HG02884 (cell line): Measurements from ENCODE around the gene PAN3.

ENCODE experiments used
- ATAC-seq: cut with Tn5 transposase; IDR thresholded peaks from one replicate; pipeline ENCODE4 v1.9.1; 2021; ENCODE audit warnings: mild to moderate bottlenecking, moderate library complexity; ENCODE audit not compliant: unreplicated experiment

PAN3 gene

GRCh38 chr13:28204690-28205443, 66.5 kb downstream of the PAN3 start:
- peak; percentile 45 for ATAC-seq

- no peak for ATAC-seq
Measured at GRCh38 chr13:28218679-28219078, 80.3 kb downstream of the PAN3 start.

- no peak for ATAC-seq
Measured at GRCh38 chr13:28219408-28220099, 81.2 kb downstream of the PAN3 start.

DNA sequence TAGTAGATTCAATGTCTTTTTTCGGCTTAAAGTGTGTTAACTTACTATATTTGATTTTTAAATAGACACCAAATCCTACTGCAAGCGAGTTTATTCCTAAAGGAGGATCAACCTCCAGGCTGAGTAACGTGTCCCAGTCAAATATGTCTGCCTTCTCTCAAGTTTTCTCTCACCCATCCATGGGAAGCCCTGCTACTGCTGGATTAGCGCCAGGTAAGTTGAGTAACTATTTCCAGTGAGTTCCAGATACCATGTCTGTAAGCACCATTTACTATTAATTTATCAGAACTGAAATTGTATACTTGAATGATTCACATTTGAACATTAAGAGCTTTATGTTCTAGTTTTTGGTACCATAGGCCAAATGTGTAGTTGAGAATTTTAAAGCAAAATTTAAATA, 81.8 kb downstream of the PAN3 start:
- ATAC-seq = no peak

DNA sequence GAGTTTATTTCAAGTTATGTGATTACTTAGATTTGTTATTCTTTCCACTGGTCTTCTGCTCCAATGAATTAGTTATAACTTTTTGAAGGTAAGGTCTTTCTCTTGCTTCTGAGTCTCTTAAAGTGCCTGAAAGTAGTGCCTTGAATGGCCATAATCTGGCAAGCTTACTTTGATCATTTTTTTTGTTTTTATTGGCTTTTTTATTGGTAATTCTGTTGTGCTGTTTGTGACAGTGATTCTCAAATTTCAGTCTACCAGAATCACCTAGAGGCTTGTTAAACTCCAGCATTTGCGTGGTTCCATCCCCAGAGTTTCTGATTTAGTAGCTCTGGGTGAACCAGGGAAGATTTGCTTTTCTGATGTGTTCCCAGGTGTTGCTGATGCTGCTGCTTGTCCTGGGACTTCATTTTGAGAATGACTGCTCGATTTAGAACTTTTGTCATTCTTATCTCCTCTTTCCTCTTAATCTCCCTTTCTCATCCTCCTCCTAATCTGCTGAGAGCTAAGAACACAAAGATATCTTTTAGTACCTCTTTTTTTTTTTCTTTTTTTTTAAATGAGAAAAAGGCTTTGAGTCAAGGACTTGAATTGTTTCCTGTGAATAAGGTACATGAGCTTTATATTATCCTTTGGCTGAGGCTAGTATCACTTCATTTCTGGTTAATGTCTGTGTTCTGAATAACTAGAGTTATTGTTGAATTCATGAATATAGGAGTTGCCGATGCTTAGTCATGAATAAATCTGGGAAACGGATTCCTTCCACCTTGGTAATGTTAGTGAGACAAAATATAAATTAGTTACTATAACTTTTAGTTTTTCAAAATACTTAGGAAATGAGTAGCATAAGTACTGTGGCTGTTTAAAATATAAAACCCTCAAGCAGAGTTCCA, 91.4 kb downstream of the PAN3 start:
- ATAC-seq = no peak

DNA sequence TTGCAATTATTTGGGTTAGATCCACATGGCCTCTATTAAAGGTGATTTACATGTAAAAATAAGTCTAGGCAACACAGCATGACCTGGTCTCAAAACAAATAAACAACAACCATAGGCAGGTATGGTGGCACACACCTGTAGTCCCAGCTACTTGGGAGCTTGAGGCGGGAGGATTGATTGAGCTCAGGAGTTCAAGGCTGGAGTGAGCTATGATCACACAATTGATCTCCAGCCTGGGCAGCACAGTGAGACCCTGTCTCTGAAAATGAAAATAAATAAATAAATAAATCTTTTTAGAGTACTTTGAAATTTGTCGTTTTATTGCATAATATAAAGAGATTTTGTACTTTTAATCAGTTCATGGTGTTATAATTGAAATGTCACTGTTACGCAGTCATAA, 93.3 kb downstream of the PAN3 start:
- ATAC-seq = no peak

- ATAC-seq = no peak
Measured at GRCh38 chr13:28237944-28238343, 99.6 kb downstream of the PAN3 start.

- no peak for ATAC-seq
Measured at GRCh38 chr13:28239374-28239773, 101.0 kb downstream of the PAN3 start.

- ATAC-seq = no peak
Measured at GRCh38 chr13:28245465-28245864, 107.1 kb downstream of the PAN3 start.

DNA sequence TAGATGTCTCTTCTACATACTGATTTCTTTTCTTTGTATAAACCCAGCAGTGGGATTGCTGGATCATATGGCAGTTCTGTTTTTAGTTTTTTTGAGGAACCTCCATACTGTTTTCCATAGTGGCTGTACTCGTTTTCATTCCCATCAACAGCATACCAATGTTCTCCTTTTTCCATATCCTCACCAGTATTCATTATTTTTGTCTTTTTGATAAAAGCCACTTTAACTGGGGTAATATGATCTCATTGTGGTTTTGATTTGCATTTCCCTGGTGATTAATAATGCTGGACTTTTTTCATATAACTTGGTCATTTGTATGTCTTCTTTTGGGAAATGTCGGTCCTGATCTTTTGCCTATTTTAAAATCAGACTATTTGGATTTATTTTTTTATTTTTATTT, 108.5 kb downstream of the PAN3 start:
- no peak for ATAC-seq

GRCh38 chr13:28248080-28248479, 109.7 kb downstream of the PAN3 start:
- ATAC-seq = no peak

- ATAC-seq = no peak
Measured at GRCh38 chr13:28250542-28250941, 112.2 kb downstream of the PAN3 start.

DNA sequence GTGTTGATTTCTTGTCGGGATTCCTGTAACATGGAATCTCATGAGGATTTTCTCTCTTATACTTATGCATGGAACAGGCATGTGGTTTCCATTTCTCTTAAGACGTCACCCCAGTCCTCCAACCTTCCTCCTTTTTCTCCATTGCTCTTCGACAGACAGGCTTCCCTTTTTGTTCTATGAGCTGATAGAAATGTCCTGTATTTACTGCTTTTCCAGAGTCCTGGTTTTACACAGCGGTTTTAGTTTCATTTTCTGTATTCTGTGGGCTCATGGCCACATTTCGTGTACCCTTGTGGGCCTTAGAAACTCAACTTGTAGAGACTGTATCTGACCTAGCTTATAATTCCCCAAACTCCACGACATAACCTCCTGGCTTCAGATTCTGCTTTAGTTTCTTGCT, 113.1 kb downstream of the PAN3 start:
- no peak for ATAC-seq

GRCh38 chr13:28252547-28252946, 114.2 kb downstream of the PAN3 start:
- ATAC-seq = no peak

DNA sequence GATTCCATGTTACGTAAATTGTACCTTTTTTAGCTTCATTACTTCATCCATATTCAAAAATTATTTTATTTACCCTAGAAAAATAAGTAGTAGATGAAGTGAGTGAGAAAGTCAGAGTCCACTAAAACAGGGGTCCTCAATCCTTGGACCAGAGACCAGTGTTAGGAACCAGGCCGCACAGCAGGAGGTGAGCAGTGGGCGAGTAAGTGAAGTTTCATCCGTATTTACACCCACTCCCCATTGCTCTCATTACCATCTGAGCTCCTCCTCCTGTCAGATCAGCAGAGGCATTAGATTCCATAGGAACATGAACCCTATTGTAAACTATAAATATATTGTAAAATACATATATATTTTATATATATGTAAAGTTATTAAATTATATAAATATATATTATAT, 119.0 kb downstream of the PAN3 start:
- ATAC-seq = no peak

DNA sequence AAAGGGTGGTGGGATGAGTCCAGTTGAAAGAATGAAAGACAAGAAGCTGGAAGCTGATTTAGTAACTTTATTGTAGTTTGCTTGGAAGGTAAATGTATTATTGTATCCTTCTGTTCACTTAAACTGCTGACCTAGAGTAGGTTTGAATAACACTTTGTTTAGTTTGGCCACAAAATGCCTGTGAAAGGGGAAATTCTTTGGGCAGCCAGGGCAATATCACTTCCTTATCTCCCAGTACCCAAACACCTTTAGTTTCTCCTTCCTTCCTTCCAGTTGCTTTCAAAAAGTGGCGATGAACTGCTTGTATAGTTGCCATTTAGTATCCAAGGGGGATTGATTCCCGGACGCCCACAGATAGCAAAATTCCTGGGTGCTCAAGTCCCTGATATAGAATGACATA, 120.1 kb downstream of the PAN3 start:
- ATAC-seq = no peak

GRCh38 chr13:28267497-28267896, 129.2 kb downstream of the PAN3 start:
- ATAC-seq = no peak

GRCh38 chr13:28268800-28269223, 130.5 kb downstream of the PAN3 start:
- peak; percentile 96 for ATAC-seq

DNA sequence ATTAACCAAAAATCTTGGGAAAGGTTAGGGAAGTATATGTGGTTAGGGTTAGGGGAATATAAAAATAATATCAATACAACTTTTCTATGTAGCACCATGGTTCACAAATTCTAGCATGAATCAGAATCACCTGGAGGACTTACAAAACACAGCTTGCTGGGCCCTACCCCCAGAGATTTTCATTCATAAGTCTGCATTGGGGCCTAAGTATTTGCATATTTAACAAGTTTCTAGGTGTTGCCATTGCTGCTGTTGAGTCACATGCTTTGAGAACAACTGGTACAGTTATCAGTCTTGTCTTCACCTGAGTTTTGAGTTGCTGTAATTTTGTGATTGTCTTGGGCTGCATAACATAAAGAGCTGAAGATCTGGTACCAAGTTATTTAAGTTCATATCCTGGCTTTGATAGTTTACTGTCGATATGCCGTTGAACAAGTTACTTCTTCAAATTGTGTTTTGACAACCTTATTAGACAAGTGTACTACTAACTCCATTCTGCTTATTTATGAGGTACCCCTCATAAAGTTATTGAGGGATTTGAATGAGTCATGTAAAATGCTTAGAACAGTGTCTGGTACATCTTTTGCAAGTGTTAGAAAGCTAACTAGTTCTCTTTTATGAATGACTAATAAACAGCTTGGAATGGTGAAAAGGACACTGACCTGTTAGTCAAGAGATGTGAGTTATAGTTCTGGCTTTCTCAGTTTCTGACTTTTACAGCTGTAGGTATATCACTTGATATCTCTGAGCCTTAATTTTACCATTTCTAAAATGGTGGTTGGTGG, 132.9 kb downstream of the PAN3 start:
- ATAC-seq = no peak

DNA sequence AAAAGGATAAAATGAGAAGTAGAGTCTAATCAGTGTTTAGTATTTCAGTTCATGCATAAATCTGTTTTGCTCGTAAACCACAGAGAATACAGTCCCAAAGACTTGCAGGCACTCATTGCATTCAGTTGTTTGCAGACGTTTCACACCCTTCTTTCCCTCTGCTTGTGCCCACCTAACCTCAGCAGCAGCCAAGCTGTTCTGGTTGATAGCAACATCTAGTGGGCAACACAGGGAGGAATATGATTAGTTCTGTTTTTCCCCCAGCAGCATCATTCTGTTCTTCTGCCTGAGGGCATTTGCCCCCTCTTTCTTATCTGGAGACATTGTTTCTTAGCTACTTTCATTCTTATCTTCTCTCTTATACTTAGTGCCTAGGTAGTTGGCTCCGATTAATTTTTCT, 135.6 kb downstream of the PAN3 start:
- ATAC-seq = no peak

- no peak for ATAC-seq
Measured at GRCh38 chr13:28282451-28282850, 144.1 kb downstream of the PAN3 start.
